ENCODE measurements around the gene CLPTM1. TPM values are rescaled to one million over a fixed set of nuclear protein-coding genes. Genes with fewer than 3 reads are reported as not detected.

The CLPTM1 gene
- total and polyA plus RNA-seq, 9 of the 15 experiments (the other 6 are each of a cell fraction or from before 2014, with no cell fraction given) = 0.37 to 96.0 (median 27.5) TPM

- no peak for TF ChIP-seq PCBP1 (IDR thresholded peaks at IDR 0.05; ENCODE audit: low read depth, low read length, poor library complexity, severe bottlenecking)
- no peak for TF ChIP-seq ZNF140 (CRISPR knock-in tag; IDR thresholded peaks at IDR 0.05)
- no peak for TF ChIP-seq TCFL5 (CRISPR knock-in tag; conservative IDR thresholded peaks at IDR 0.05)
- TF ChIP-seq CCAR2 (IDR thresholded peaks at IDR 0.05; ENCODE audit: low read depth, low read length) = no peak
- no peak for TF ChIP-seq RFX5 (IDR thresholded peaks at IDR 0.05; ENCODE audit: low read depth, low read length)
- no peak for TF ChIP-seq ZNF174 (CRISPR knock-in tag; IDR thresholded peaks at IDR 0.05)
- no peak for TF ChIP-seq ATF2 (CRISPR knock-in tag; IDR thresholded peaks at IDR 0.05)
- peak; percentile 93 for TF ChIP-seq ARID4B (CRISPR knock-in tag; IDR thresholded peaks at IDR 0.05)
- TF ChIP-seq ZFP91 (CRISPR knock-in tag; IDR thresholded peaks at IDR 0.05) = peak; percentile 51; the same call in 1 of the 2 replicates
- no peak for TF ChIP-seq THRA (IDR thresholded peaks at IDR 0.05)
- TF ChIP-seq DNMT1 (IDR thresholded peaks at IDR 0.05) = 0 out of 2 replicates have a peak, but pooled peaks have one; percentile 15
- TF ChIP-seq ZNF511 (CRISPR knock-in tag; IDR thresholded peaks at IDR 0.05) = no peak
- no peak for TF ChIP-seq ZNF239 (CRISPR knock-in tag; IDR thresholded peaks at IDR 0.05)
- TF ChIP-seq MEF2A (IDR thresholded peaks at IDR 0.05; ENCODE audit: control insufficient read depth, low read depth, low read length) = no peak
- TF ChIP-seq POLR2AphosphoS2 (IDR thresholded peaks at IDR 0.05; ENCODE audit: low read length) = peak; percentile 69; the same call in 1 of the 2 replicates
- no peak for TF ChIP-seq ZC3H11A (IDR thresholded peaks at IDR 0.05; ENCODE audit: low read depth, low read length)
- TF ChIP-seq ZNF77 (CRISPR knock-in tag; IDR thresholded peaks at IDR 0.05) = no peak
Measured at GRCh38 chr19:44954649-44955504, at the start of gene CLPTM1 (continued).

Data from K562 (cell line).